Large intestine (tissue), 3 donors: Measurements from ENCODE around the gene MAPKAPK3. TPM values are rescaled to one million over a fixed set of nuclear protein-coding genes. Genes with fewer than 3 reads are reported as not detected.
"Not testable (repeated sequence)": the region's sequence is repeated elsewhere in the genome, so short reads cannot be mapped to it uniquely, and the experiment has no call there.

Source experiments
- DNase-seq, 2 donors: peaks; one replicate each; pipeline versions ENCODE4 v3.0.0 to v3.0.0-alpha.2; 2013
- H3K27ac ChIP-seq: one replicate; pipeline ENCODE4 v1.5.1; 2013; ENCODE audit warnings: low read length
- H3K27me3 ChIP-seq: 2 replicates; pipeline ENCODE4 v1.6.1; 2013; ENCODE audit warnings: low read length; ENCODE audit not compliant: control insufficient read depth, insufficient read depth
- H3K36me3 ChIP-seq: 2 replicates; pipeline ENCODE4 v1.6.1; 2013; ENCODE audit warnings: low read length; ENCODE audit not compliant: control insufficient read depth, insufficient read depth
- H3K4me1 ChIP-seq: one replicate; pipeline ENCODE4 v1.6.1; 2013; ENCODE audit warnings: low read length; ENCODE audit not compliant: control insufficient read depth, insufficient read depth
- H3K4me3 ChIP-seq: one replicate; pipeline ENCODE4 v1.5.1; 2013; ENCODE audit warnings: low read length
- H3K9me3 ChIP-seq: one replicate; pipeline ENCODE4 v1.6.1; 2013; ENCODE audit warnings: mild to moderate bottlenecking, low read depth, low read length, moderate library complexity; ENCODE audit not compliant: control insufficient read depth
- WGBS: methylation state at CpG from one replicate; pipeline ENCODE4 v1.1.5; 2013; ENCODE audit warnings: low lambda C conversion rate; ENCODE audit not compliant: insufficient coverage; 5-methylcytosine and 5-hydroxymethylcytosine counted together
- polyA plus RNA-seq: library from polyadenylated mRNA; unstranded; fragments of 120-200 nt; gene quantifications from one replicate; pipeline ENCODE4 v1.2.1, GENCODE V29; 2013

Gene MAPKAPK3
- polyA plus RNA-seq, 1 donor = 81.6 TPM

GRCh38 chr3:50666837-50667236 lies 49.9 kb downstream of the MAPKAPK3 start:
- Histone ChIP-seq H3K4me3 (no peak overlapping the region), H3K36me3 (no peaks in the 10 kb centered on the region), H3K9me3 (no peaks in the 10 kb centered on the region), H3K27ac (no peak overlapping the region), H3K4me1 (no peaks in the 10 kb centered on the region), H3K27me3 (peaks cover 38% of the 10 kb centered on the region)
- no CpG with 5 or more reads among the region's 1 CpG for WGBS
- DNase-seq = no peak

GRCh38 chr3:50671331-50671730 lies 54.4 kb downstream of the MAPKAPK3 start:
- H3K4me3 ChIP-seq = no peak overlapping the region
- H3K4me1 ChIP-seq = peaks cover 5% of the 10 kb centered on the region
- H3K36me3 ChIP-seq = no peaks in the 10 kb centered on the region
- WGBS = no CpG with 5 or more reads among the region's 4 CpGs
- no peak for DNase-seq
- H3K9me3 ChIP-seq = no peaks in the 10 kb centered on the region
- H3K27ac ChIP-seq = no peak overlapping the region
- peaks cover 70% of the 10 kb centered on the region for H3K27me3 ChIP-seq

GRCh38 chr3:50672656-50673055 lies 55.7 kb downstream of the MAPKAPK3 start:
- Histone ChIP-seq H3K4me1 (peaks cover 5% of the 10 kb centered on the region), H3K4me3 (no peak overlapping the region), H3K36me3 (no peaks in the 10 kb centered on the region), H3K9me3 (no peaks in the 10 kb centered on the region), H3K27me3 (peaks cover 74% of the 10 kb centered on the region), H3K27ac (no peak overlapping the region)
- no peak for DNase-seq
- WGBS = 89% methylated on average over 1 of the region's 3 CpGs

- no peaks in the 10 kb centered on the region for H3K36me3 ChIP-seq
- H3K4me3 ChIP-seq = no peak overlapping the region
- peaks cover 77% of the 10 kb centered on the region for H3K27me3 ChIP-seq
- H3K27ac ChIP-seq = no peak overlapping the region
- no CpG with 5 or more reads among the region's 3 CpGs for WGBS
- DNase-seq = no peak
- H3K9me3 ChIP-seq = no peaks in the 10 kb centered on the region
- H3K4me1 ChIP-seq = peaks cover 5% of the 10 kb centered on the region
These were observed 57.0 kb downstream of the MAPKAPK3 start for GRCh38 chr3:50673931-50674330.

- Histone ChIP-seq H3K4me3 (no peak within 1 kb of the TSS), H3K36me3 (no peaks in the 10 kb centered on the region), H3K27me3 (peaks cover 80% of the 10 kb centered on the region), H3K9me3 (no peaks in the 10 kb centered on the region), H3K27ac (no peak within 1 kb of the TSS), H3K4me1 (peaks cover 5% of the 10 kb centered on the region)
- peak; percentile 44 to 73 for DNase-seq
- WGBS = no CpG with 5 or more reads among the region's 89 CpGs
These were observed 57.6 kb downstream of the MAPKAPK3 start, which contains the start of gene DOCK3 for GRCh38 chr3:50674349-50675178. DOCK3 (plus strand) TSS chr3:50674927; CDS start chr3:50675264, 337 bp downstream.

GRCh38 chr3:50675179-50676030 lies 58.5 kb downstream of the MAPKAPK3 start:
- Histone ChIP-seq H3K27me3 (peaks cover 76% of the 10 kb centered on the region), H3K9me3 (no peaks in the 10 kb centered on the region), H3K27ac (no peak overlapping the region), H3K4me1 (peaks cover 5% of the 10 kb centered on the region), H3K36me3 (no peaks in the 10 kb centered on the region), H3K4me3 (no peak overlapping the region)
- 16% methylated on average over 5 of the region's 65 CpGs for whole genome bisulfite sequencing
- DNase-seq = no peak

- Histone ChIP-seq H3K4me1 (peaks cover 5% of the 10 kb centered on the region), H3K4me3 (no peak overlapping the region), H3K36me3 (no peaks in the 10 kb centered on the region), H3K9me3 (no peaks in the 10 kb centered on the region), H3K27ac (no peak overlapping the region), H3K27me3 (peaks cover 72% of the 10 kb centered on the region)
- no peak for DNase-seq
- WGBS = 83% methylated on average over 3 of the region's 7 CpGs
These were observed 59.2 kb downstream of the MAPKAPK3 start for GRCh38 chr3:50676031-50676705.

- WGBS = 84% methylated on average over 5 of the region's 7 CpGs
These were observed 70.3 kb downstream of the MAPKAPK3 start for GRCh38 chr3:50687127-50687751.

GRCh38 chr3:50687916-50688315 lies 71.0 kb downstream of the MAPKAPK3 start:
- DNase-seq = no peak
- H3K27me3 ChIP-seq = peaks cover 5% of the 10 kb centered on the region
- no peak overlapping the region for H3K4me3 ChIP-seq
- no peaks in the 10 kb centered on the region for H3K4me1 ChIP-seq
- no peak overlapping the region for H3K27ac ChIP-seq
- no CpG with 5 or more reads among the region's 2 CpGs for WGBS
- H3K36me3 ChIP-seq = no peaks in the 10 kb centered on the region
- no peaks in the 10 kb centered on the region for H3K9me3 ChIP-seq

More at GRCh38 chr3:50687127-50687751, 70.3 kb downstream of the MAPKAPK3 start:
- no peaks in the 10 kb centered on the region for H3K4me1 ChIP-seq
- no peaks in the 10 kb centered on the region for H3K36me3 ChIP-seq
- no peak overlapping the region for H3K27ac ChIP-seq
- no peaks in the 10 kb centered on the region for H3K9me3 ChIP-seq
- H3K4me3 ChIP-seq = no peak overlapping the region
- peaks cover 5% of the 10 kb centered on the region for H3K27me3 ChIP-seq
- no peak for DNase-seq

GRCh38 chr3:50688602-50689001 lies 71.7 kb downstream of the MAPKAPK3 start:
- not testable (repeated sequence) for H3K4me3 ChIP-seq, H3K27me3 ChIP-seq, H3K4me1 ChIP-seq, H3K9me3 ChIP-seq, H3K27ac ChIP-seq, DNase-seq, H3K36me3 ChIP-seq
- WGBS = no CpG with 5 or more reads among the region's 4 CpGs
